ENCODE measurements around the gene GPR45.

The GPR45 gene

DNA sequence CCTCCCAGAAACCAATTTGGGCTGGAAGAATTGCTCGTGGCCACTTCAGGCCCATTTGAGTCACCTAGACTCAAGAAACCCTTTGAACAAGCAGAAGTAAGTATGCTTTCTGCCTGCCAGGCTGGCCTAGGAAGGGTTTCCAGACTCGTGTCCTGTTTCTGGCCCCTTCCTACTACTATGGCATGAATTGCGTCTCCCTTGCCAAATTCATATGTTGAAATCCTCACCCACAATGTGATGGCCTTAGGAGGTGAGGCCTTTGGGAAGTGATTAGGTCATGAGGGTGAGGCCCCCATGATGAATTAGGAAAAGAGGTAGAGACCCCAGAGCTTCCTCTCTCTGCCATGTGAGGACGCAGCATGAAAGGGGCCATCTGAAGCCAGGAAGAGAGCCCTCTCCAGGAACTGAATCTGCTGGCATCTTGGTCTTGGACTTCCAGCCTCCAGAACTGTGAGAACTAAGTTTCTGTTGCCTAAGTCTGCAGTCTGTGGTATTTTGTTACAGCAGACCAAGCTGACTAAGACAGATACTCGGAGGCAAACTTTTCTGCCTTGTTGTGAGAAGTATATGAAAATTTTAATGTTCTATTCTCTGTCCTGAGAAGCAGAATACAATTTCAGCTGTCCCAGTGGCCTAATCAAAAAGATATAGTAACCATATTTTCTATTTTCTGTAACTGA, 13.1 kb downstream of the GPR45 start:
- no peak for DNase-seq (ENCODE audit: low read depth)

DNA sequence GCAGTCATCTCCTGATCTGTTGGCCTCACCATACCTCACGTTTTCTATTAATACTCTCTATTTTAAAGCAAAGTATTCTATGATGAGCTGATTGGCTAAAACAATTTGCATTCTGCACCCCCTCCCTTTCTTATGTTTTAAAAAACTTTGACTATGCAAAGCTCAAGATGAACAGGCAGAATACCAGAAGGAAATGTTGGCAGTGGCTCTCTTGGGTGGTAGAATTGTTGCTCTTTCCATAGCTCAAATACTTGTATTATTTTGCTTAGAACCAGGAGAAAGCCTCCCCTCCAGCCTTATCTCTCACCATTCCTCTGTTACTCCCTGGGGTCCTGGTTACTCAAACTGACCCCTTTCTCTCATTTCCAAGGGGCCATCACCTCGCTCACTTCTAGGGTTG, 14.4 kb downstream of the GPR45 start:
- DNase-seq (ENCODE audit: low read depth): no peak

DNA sequence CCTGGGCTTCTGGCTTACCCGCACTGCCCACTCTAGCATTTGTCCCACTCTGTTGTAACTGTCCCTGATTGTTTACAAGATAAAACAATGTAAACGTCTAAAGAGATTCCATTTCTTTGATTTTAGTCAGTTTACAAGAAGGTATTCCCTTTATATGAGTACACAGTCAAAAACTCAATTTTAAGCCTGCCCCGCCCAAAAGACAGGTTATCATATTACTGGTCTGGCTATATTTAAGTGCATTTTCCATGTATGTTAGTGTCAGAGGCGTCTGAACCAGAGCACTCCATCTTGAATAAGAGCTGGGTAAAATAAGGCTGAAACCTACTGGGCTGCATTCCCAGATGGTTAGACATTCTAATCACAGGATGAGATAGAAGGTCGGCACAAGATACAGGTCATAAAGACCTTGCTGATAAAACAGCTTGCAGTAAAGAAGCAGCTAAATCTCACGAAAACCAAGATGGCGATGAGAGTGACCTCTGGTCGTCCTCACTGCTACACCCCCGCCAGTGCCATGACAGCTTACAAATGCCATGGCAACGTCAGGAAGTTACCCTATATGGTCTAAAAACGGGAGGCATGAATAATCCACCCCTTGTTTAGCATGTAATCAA, 15.0 kb downstream of the GPR45 start:
- no peak for DNase-seq (ENCODE audit: low read depth)

DNA sequence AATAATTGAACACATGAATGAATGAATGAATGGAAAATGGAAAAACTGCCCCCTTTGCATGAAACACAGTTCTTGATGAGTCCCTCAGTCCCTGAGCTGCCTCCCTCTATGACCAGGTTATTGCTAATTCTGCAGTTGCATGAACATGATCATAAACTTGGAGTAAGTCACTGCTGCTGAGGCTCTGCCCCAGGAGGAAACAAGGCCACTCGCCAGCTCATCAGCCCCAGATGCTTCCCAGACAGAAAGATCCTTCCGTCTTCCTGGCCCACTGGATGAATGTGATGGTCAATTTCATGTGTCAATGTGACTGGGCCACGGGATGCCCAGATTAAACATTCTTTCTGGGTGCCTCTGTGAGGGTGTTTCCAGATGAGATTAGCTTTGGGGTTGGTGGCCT, 16.4 kb downstream of the GPR45 start:
- no peak for DNase-seq (ENCODE audit: low read depth)

DNA sequence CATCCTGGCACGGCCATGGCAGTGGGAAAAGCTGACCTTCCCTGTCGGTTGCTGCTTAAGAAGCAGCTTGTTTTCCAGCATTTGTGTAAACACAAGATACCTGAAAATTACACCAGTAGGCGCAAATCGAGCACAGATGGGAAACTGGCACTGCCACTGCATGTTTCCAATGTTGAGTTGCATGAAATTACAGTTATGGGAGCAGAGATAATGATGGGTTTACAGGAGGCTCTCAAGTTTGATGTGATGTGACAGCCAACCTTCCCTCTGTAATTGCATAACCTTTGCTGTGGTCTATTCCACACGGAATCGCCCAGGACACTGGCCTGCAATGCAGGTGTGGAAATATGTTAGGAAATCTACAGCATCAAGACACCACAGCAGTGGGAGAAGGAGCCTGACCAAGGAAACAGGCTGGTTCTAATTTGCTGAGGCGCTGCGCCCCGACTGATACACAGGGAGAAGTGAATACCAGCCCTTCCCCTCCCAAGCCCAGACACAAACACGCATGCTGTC, 17.4 kb downstream of the GPR45 start:
- no peak for DNase-seq (ENCODE audit: low read depth)

DNA sequence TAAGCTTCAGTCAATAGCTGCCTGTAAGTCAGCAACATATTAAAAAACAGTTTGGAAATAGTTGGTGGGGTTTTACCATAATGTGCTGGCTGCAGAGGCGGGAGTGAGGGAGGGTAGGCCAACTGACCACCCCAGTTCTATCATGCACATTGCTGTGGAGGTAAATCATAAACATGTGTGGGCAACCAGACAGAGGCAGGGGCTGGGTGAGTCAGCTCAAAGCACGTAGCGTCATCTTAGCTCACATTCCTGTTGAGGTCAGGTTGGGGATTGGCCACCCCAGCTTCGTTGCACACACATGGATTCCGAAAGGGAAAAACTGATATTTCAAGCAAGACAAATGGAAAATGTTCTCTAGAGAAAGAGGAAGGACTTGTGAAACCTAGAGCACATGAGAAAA, 19.5 kb downstream of the GPR45 start:
- peak; percentile 97 for DNase-seq (ENCODE audit: low read depth)

DNA sequence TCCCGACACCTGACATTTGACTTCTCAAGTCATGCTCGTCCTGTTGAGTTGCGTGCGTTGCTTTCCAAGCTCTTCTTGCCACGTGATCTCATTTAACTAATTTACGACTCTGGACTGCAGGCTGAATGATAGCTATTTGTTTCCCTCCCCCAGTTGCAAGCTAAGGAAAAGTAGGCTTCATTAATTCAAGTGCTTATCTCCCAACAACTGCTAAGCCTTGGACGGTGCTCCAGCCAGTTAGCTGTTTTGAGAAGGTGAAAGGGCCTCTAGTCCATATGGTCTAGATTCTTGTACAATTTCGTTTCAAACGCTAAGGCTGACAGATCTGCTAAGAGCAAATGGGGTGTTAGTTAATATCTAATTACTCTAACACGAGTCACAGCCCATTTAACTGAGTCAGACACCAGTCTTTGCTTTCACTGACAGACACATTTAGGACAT, 21.1 kb downstream of the GPR45 start:
- DNase-seq (ENCODE audit: low read depth): no peak

DNA sequence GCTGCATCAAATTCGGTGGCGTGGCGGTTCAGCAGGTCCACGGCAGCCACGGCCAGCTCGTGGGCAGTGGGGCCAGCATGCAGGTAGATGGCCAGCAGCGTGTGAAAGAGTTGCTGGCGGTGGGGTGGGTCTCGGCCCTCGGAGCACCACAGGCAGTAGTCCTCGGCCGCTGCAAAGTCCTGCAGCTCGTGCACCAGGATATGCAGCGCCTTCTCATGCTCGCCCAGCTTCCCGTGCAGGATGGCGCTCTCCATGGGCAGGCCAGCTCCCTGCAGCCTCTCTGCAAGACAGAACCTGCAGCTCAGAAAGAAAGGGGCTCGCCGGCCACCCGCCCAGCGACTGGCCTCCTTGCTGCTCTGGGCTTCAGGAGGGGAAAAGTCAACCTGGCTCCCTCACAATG, 27.9 kb downstream of the GPR45 start:
- DNase-seq (ENCODE audit: low read depth): no peak

DNA sequence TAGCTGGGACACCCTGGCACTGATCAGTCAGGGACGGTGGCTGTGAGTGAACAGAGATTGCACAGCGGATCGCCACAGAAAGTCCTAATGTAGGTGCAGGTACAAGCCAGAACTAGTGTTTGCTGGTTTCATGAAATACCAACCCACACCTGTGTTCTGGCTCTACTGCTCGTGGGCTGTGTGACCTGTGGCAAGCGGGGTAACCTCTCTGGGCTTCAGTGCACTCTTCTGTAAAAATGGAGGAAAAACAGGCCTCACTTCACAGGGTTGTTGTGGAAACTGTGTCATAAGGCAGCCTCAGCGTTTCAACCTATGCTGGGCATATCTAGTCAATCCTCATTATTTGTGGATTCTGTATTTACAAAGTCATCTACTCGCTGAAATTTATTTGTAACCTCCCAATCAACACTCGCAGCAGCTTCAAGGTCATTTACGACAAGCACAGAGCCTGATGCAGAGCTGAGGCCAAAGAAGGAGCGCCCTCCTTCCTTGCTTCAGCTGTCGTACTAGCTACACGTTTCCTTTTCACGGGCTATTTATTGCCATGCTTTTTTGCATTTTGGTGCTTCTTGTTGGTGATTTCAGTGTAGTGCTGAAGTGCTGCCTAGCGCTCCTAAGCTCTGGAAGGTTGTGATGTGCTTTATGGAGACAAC, 30.0 kb downstream of the GPR45 start:
- DNase-seq (ENCODE audit: low read depth): no peak

DNA sequence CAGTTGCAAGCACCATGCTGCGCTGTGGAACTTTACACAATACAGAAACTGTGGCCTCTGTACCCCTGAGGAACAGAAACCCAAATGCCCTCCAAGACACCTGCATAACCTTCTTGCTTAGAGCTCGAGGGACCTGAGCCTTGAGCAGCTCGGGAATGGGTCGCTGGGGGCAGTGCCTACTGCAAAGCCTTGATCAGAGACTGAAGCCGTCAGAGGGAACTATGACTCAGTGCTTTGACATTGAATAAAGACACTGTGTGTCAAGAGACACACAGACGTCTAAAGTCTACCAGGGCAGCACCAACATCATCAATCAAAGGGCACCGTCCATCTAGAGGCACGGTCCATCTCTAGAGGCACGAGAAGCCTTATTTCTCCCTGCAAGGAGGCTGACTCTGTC, 30.6 kb downstream of the GPR45 start:
- no peak for DNase-seq (ENCODE audit: low read depth)

DNA sequence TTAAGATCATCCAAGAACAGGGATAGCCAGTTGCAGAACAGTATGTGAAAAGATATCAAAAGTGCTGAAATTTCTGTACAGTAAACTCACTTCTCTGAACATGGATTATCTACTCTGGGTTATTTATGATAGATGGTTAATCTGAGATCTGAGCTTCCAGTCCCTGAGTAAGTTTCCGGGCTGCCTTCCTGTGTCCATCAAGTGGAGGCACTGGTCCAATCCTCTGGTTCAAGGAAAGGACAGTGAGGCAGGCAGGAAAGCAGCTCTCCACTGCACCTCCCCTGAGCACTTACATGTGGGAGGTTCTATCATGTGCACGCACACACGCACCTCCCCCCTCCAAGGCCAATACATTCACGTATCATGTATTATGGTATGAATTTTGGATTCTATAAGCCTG, 32.5 kb downstream of the GPR45 start:
- DNase-seq (ENCODE audit: low read depth): no peak

DNA sequence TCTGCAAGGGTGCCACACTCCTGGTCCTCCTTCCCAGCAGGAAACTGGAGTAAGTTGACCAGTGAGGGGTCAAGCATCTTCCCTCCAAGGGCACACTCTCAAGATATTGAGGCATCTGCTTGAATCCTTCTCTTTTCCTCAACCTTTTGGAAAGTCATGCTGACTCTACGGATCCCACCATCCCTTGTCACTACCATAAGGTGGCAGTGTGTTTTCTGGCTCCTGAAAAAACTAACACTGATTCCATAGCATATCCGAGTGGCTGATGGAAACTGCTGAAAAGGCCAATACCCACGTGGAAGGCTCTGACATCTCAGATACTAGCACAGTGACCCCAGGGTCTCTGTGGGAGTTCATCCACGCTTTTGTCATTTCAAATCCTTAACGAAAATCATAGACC, 37.1 kb downstream of the GPR45 start:
- DNase-seq (ENCODE audit: low read depth): no peak

DNA sequence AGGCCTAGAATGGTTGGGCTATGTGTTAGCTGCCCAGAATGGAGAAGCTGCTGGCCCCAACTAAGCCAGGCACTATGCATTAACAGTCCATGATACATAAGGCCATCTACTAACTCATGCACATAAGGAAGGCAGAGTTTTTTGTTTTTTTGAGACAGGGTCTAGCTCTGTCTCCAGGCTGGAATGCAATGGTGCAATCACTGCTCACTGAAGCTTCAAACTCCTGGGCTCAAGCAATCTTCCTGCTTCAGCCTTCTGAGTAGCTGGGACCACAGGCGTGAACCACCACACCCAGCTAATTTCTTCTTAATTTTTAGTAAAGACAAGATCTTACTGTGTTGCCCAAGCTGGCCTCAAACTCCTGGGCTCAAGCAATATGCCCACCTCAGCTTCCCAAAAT, 37.6 kb downstream of the GPR45 start:
- no peak for DNase-seq (ENCODE audit: low read depth)

DNA sequence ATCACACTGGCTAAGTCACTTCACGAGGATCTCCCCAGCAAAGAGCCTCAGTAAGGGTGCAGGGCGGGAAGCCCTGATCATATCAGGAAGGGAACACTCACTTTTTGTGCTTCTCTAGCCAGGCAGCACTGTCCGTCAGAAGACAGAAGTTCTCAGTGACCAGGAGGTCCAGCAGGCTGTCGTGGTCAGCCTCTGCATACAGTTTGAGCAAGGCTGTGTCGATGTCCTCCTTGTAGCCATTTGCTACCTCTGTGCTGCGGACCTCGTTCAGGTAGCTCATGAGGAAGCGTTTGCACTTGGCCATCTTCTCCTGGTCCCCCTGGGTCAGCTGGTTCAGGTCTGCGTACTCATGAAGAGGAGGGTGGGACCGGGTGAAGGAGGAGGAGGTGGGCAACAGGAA, 38.7 kb downstream of the GPR45 start:
- no peak for DNase-seq (ENCODE audit: low read depth)

DNA sequence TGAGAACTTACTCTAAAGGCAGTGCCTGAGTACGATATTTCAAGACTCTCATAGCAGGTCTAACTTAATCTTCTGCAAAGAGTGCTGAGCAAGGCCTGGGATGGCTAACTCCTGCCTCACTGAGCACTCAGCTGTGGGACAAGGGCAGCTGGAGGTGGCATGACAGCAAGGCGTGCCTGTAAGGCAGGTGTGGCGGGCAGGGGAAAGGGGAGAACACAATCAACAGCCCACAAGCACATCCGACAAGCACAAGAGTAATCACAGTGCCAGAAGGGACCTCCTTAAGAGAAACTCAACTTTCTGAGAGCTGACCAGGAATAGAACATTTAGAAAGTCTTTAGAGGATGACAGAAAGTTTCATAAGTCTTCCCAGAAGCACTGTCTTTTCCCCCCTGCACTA, 42.0 kb downstream of the GPR45 start:
- DNase-seq (ENCODE audit: low read depth): no peak

DNA sequence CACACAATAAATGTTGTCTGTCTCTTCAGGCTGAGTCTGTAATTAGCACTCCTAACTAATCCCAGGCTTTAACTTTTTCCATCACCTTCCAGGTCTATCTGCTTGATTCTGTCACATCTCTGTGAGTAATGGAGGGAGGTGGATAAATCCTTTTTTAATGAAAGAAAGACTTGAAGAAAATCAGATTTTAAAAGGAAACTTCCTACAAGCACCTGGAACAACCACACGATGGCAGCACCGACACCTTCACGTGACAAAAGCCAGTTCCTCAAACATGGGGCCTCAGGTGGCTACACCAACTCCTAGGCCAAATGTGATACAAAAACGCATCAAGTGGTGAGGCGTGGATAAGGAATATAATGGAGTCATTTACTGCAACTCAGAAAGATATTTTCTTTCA, 46.1 kb downstream of the GPR45 start:
- DNase-seq (ENCODE audit: low read depth): no peak

DNA sequence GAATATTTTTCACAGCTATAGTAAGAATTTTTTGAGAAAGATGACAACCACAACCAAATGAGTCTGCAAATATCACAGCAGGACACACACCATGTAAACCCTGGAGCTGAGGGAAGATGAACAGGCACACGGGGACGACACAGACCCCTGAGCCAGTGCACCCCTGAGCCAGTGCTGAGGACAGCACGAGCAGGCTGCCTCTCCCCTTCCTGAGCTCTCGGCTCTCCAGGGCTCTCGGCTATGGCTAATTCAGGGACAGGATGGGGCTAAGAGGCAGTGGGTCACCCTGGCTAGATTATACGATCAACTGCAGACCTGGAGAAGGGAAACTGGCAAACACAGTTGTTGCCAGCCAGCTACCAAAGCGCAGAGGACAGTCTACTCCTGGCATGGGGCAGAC, 46.6 kb downstream of the GPR45 start:
- DNase-seq (ENCODE audit: low read depth): no peak

DNA sequence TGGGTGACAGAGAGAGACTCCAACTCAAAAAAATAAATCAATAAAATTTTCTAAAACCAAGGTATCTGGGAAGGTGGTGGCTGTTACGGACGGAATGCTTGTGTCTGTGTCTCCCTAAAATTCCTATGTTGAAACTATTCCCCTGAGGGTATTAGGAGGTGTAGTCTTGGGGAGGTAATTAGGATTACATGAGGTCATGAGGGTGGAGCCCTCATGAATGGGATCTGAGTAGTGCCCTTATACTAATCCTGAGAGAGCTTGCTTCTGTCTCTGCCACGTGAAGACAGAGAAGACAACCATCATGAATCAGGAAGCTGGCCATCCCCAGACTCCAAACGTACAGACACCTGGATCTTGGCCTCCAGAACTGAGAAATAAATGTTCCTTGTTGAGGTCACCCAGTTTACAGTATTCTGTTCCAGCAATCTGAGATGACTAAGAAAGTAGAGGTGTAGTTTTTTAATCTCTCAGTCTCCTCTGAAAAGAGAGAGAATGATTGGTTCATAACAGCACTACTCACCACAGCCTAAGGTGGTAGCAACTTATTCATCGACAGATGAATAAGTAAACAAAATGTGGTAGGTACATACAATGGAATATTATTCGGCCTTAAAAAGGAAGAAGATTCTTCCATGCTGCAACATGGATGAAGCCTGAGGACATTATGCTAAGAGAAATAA, 49.6 kb downstream of the GPR45 start:
- DNase-seq (ENCODE audit: low read depth): no peak

DNA sequence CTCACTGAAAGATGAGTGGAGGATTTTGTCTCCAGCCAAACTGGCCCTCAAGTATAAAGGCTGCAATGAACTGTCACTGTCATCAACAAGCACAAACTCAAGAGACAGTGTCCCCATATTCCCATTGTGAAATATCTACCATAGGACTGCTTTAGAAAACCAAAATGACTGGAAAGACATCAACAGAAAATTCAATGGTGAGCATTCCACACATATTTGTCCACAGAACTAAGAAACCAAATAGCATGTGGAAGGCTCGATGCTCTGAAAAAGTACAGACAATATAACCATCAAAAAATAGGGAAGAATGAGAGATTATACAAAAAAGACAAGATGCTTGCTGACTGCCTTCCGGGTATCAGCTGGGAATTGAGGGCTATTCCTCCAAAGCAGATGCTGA, 50.4 kb downstream of the GPR45 start:
- no peak for DNase-seq (ENCODE audit: low read depth)
